Measurements from ENCODE around the gene KRT23.

KRT23 gene

DNA sequence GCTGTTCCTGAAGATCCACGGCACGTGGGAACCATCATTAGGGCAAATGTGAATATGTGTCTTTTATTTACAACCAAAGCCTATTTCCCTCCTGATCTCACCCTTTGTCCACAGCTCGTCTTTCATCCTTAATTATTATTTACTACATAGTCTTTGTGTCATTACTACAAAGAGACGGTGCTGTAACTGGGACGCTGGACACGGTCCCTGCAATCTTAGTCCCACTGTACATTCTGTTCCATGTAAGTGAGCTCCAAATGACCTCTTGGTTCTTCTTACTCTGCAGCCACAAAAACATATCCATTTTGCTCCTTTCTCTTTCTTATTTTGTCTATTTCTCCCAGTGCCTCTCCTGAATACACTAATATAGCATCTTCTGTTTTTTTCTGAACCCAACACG is 12.7 kb upstream of the KRT23 start:
- Histone ChIP-seq H4K20me1 (ENCODE audit: insufficient read depth, low read length, poor library complexity, severe bottlenecking) (no peaks in the 10 kb centered on the region), H3K4me2 (ENCODE audit: low read depth, low read length, poor library complexity, severe bottlenecking) (no peak overlapping the region), H2AFZ (ENCODE audit: low read length) (no peak overlapping the region), H3K4me1 (ENCODE audit: insufficient read depth, low read length, poor library complexity, severe bottlenecking) (no peaks in the 10 kb centered on the region), H3K9me2 (replicated peaks; ENCODE audit: low read depth, low read length) (no peaks in the 10 kb centered on the region), H3F3A (ENCODE audit: low read depth) (no peaks in the 10 kb centered on the region), H3K36me3 (ENCODE audit: insufficient read depth, low read length) (no peaks in the 10 kb centered on the region), H3K27me3 (ENCODE audit: insufficient read depth, low read length, poor library complexity, severe bottlenecking) (peaks cover 6% of the 10 kb centered on the region), H3K79me2 (ENCODE audit: insufficient read depth, low read length) (no peaks in the 10 kb centered on the region), H3K9me3 (ENCODE audit: insufficient read depth, low read depth, low read length) (no peaks in the 10 kb centered on the region), H3K9ac (ENCODE audit: low read depth, low read length, poor library complexity, severe bottlenecking) (no peak overlapping the region), H3K4me3 (ENCODE audit: low read length, poor library complexity, severe bottlenecking) (no peak overlapping the region)
- TF ChIP-seq EZH2phosphoT487 (IDR thresholded peaks at IDR 0.05; ENCODE audit: borderline replicate concordance) = no peak
- no peak for TF ChIP-seq CTCF (conservative IDR thresholded peaks at IDR 0.05; ENCODE audit: low read length)

DNA sequence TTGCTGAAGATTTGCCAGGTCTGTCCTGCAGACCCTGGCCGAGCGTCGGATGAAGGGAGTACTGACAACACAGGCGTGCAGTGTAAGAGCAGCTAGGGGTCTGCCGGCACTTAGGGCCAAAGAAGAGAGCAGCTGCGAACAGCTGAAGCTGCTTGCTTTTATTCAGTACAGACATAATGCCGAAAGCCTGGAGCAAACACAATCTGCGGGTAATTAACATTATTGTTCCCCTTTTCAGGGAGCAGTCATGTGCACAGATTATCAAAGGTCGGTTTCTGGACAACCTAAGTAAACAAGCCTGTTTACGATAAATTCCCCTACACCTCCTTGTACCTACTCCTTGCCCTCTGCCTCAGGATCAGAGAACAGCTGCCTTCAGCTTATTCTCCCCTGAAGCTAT is 12.0 kb upstream of the KRT23 start:
- H3K27me3 ChIP-seq (ENCODE audit: insufficient read depth, low read length, poor library complexity, severe bottlenecking) = peaks cover 6% of the 10 kb centered on the region
- H3K4me3 ChIP-seq (ENCODE audit: low read length, poor library complexity, severe bottlenecking) = no peak overlapping the region
- no peaks in the 10 kb centered on the region for H3K4me1 ChIP-seq (ENCODE audit: insufficient read depth, low read length, poor library complexity, severe bottlenecking)
- H3K4me2 ChIP-seq (ENCODE audit: low read depth, low read length, poor library complexity, severe bottlenecking) = no peak overlapping the region
- no peaks in the 10 kb centered on the region for H3F3A ChIP-seq (ENCODE audit: low read depth)
- H3K9me3 ChIP-seq (ENCODE audit: insufficient read depth, low read depth, low read length) = no peaks in the 10 kb centered on the region
- H2AFZ ChIP-seq (ENCODE audit: low read length) = no peak overlapping the region
- no peaks in the 10 kb centered on the region for H3K79me2 ChIP-seq (ENCODE audit: insufficient read depth, low read length)
- H3K36me3 ChIP-seq (ENCODE audit: insufficient read depth, low read length) = no peaks in the 10 kb centered on the region
- no peak overlapping the region for H3K9ac ChIP-seq (ENCODE audit: low read depth, low read length, poor library complexity, severe bottlenecking)
- H3K9me2 ChIP-seq (replicated peaks; ENCODE audit: low read depth, low read length) = no peaks in the 10 kb centered on the region
- TF ChIP-seq CTCF (conservative IDR thresholded peaks at IDR 0.05; ENCODE audit: low read length) = no peak
- no peak for TF ChIP-seq EZH2phosphoT487 (IDR thresholded peaks at IDR 0.05; ENCODE audit: borderline replicate concordance)
- no peaks in the 10 kb centered on the region for H4K20me1 ChIP-seq (ENCODE audit: insufficient read depth, low read length, poor library complexity, severe bottlenecking)

GRCh38 chr17:40947929-40948328 is 10.5 kb upstream of the KRT23 start:
- Histone ChIP-seq H3K4me1 (ENCODE audit: insufficient read depth, low read length, poor library complexity, severe bottlenecking) (no peaks in the 10 kb centered on the region), H3K27me3 (ENCODE audit: insufficient read depth, low read length, poor library complexity, severe bottlenecking) (peaks cover under 1% of the 10 kb centered on the region)
- TF ChIP-seq CTCF (conservative IDR thresholded peaks at IDR 0.05; ENCODE audit: low read length) = no peak

More at GRCh38 chr17:40947929-40948328, 10.5 kb upstream of the KRT23 start:
- no peaks in the 10 kb centered on the region for H3K9me3 ChIP-seq (ENCODE audit: insufficient read depth, low read depth, low read length)
- H4K20me1 ChIP-seq (ENCODE audit: insufficient read depth, low read length, poor library complexity, severe bottlenecking) = no peaks in the 10 kb centered on the region
- no peak overlapping the region for H2AFZ ChIP-seq (ENCODE audit: low read length)
- H3K4me2 ChIP-seq (ENCODE audit: low read depth, low read length, poor library complexity, severe bottlenecking) = no peak overlapping the region
- H3K79me2 ChIP-seq (ENCODE audit: insufficient read depth, low read length) = no peaks in the 10 kb centered on the region
- no peaks in the 10 kb centered on the region for H3K36me3 ChIP-seq (ENCODE audit: insufficient read depth, low read length)
- no peaks in the 10 kb centered on the region for H3F3A ChIP-seq (ENCODE audit: low read depth)
- H3K9me2 ChIP-seq (replicated peaks; ENCODE audit: low read depth, low read length) = no peaks in the 10 kb centered on the region
- H3K9ac ChIP-seq (ENCODE audit: low read depth, low read length, poor library complexity, severe bottlenecking) = no peak overlapping the region
- H3K4me3 ChIP-seq (ENCODE audit: low read length, poor library complexity, severe bottlenecking) = no peak overlapping the region
